OCI-LY1 (cell line): ENCODE measurements around the gene CNPY2.

Source experiments
- H2AFZ ChIP-seq: fragments of 200-600 bp; sonication (generic), shearing (Covaris generic); 2 replicates; pipeline ENCODE4 v1.6.0; 2014; ENCODE audit warnings: antibody characterized with exemption, mild to moderate bottlenecking, low read length
- H3F3A ChIP-seq: fragments of 200-600 bp; sonication (generic), shearing (Covaris generic); 2 replicates; pipeline ENCODE4 v1.6.0; 2014; ENCODE audit warnings: mild to moderate bottlenecking, antibody characterized with exemption, low read length, moderate library complexity; ENCODE audit not compliant: insufficient read depth
- H3K27ac ChIP-seq: fragments of 200-600 bp; sonication (generic); 2 replicates; pipeline ENCODE4 v1.5.1; 2014; ENCODE audit warnings: low read length, mixed run types, mild to moderate bottlenecking, low read depth; ENCODE audit not compliant: poor library complexity, severe bottlenecking
- H3K27me3 ChIP-seq: fragments of 200-600 bp; sonication (generic); 2 replicates; pipeline ENCODE4 v1.6.0; 2014; ENCODE audit warnings: antibody characterized with exemption, mild to moderate bottlenecking, low read length, moderate library complexity; ENCODE audit not compliant: insufficient read depth
- H3K36me3 ChIP-seq: fragments of 200-600 bp; sonication (generic); 2 replicates; pipeline ENCODE4 v1.6.1; 2014; ENCODE audit warnings: mild to moderate bottlenecking, antibody characterized with exemption, low read length, moderate library complexity, mixed read lengths; ENCODE audit not compliant: insufficient read depth
- H3K4me1 ChIP-seq: fragments of 200-600 bp; sonication (generic); 2 replicates; pipeline ENCODE4 v1.5.1; 2014; ENCODE audit warnings: mild to moderate bottlenecking, low read length, moderate library complexity; ENCODE audit not compliant: insufficient read depth, severe bottlenecking
- H3K4me2 ChIP-seq: fragments of 200-600 bp; sonication (generic), shearing (Covaris generic); 2 replicates; pipeline ENCODE4 v1.6.1; 2014; ENCODE audit warnings: low read length
- H3K4me3 ChIP-seq: fragments of 200-600 bp; sonication (generic); 2 replicates; pipeline ENCODE4 v1.5.1; 2014; ENCODE audit warnings: low read length, low read depth, mild to moderate bottlenecking, mixed read lengths; ENCODE audit not compliant: poor library complexity, severe bottlenecking
- H3K79me2 ChIP-seq: fragments of 200-600 bp; shearing (Covaris generic); 2 replicates; pipeline ENCODE4 v1.6.1; 2016; ENCODE audit warnings: mixed run types, low read length, mixed read lengths; ENCODE audit not compliant: insufficient read depth
- H3K9ac ChIP-seq: fragments of 200-600 bp; sonication (generic), shearing (Covaris generic); 2 replicates; pipeline ENCODE4 v1.6.1; 2014; ENCODE audit warnings: mild to moderate bottlenecking, low read length, mixed read lengths
- H3K9me2 ChIP-seq: fragments of 200-600 bp; sonication (generic), shearing (Covaris generic); 2 replicates; pipeline ENCODE4 v1.6.1; 2014; ENCODE audit warnings: low read depth, mild to moderate bottlenecking, low read length, mixed read lengths
- H3K9me3 ChIP-seq: fragments of 200-600 bp; shearing (Covaris generic); 2 replicates; pipeline ENCODE4 v1.6.1; 2014; ENCODE audit warnings: low read length, mixed read lengths
- H4K20me1 ChIP-seq: fragments of 200-600 bp; sonication (generic), shearing (Covaris generic); 2 replicates; pipeline ENCODE4 v1.6.0; 2016; ENCODE audit warnings: mild to moderate bottlenecking, low read length; ENCODE audit not compliant: insufficient read depth
- EZH2 ChIP-seq: fragments of 200-600 bp; sonication (generic), shearing (Covaris generic); IDR thresholded peaks from 2 replicates; pipeline ENCODE4 v1.8.0; 2017; ENCODE audit warnings: borderline replicate concordance, mixed run types, mild to moderate bottlenecking, antibody characterized with exemption, low read length, moderate library complexity, mixed read lengths
- TF ChIP-seq, protein P1 (sequence below): fragments of 200-600 bp; sonication (generic), shearing (Covaris generic); IDR thresholded peaks from 2 replicates; pipeline ENCODE4 v1.5.1; 2017; ENCODE audit warnings: mild to moderate bottlenecking, antibody characterized with exemption, low read length, moderate library complexity, mixed read lengths

Gene CNPY2

DNA sequence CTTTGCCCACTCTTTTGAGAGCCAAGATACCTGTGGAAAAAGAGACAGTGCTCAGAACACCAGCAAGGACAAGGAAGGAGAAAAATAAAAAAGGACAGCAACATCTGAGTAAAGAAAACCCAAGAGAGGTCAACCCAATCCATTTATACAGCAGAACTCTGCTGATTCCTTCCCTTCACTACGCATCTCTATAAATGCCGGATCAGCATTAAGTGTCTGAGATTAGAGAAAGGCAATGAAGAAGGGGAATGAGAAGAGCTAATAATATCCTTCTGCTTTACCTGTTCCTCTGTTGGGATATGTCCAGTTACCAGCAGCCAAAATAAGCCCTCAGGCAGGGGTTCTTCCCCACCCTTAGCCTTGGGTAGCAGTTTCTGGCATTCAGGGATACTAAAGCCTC, 33.2 kb downstream of the CNPY2 start:
- Histone ChIP-seq H2AFZ (no peak overlapping the region), H3K9ac (no peak overlapping the region), H3F3A (no peaks in the 10 kb centered on the region), H3K4me2 (no peak overlapping the region), H3K9me3 (no peaks in the 10 kb centered on the region), H3K27ac (no peak overlapping the region), H3K4me3 (no peak overlapping the region), H3K36me3 (peaks cover 90% of the 10 kb centered on the region), H3K4me1 (no peaks in the 10 kb centered on the region), H3K27me3 (no peaks in the 10 kb centered on the region), H3K9me2 (no peaks in the 10 kb centered on the region), H3K79me2 (no peaks in the 10 kb centered on the region), H4K20me1 (no peaks in the 10 kb centered on the region)
- TF ChIP-seq EZH2, result no peak
- TF ChIP-seq, protein P1, sequence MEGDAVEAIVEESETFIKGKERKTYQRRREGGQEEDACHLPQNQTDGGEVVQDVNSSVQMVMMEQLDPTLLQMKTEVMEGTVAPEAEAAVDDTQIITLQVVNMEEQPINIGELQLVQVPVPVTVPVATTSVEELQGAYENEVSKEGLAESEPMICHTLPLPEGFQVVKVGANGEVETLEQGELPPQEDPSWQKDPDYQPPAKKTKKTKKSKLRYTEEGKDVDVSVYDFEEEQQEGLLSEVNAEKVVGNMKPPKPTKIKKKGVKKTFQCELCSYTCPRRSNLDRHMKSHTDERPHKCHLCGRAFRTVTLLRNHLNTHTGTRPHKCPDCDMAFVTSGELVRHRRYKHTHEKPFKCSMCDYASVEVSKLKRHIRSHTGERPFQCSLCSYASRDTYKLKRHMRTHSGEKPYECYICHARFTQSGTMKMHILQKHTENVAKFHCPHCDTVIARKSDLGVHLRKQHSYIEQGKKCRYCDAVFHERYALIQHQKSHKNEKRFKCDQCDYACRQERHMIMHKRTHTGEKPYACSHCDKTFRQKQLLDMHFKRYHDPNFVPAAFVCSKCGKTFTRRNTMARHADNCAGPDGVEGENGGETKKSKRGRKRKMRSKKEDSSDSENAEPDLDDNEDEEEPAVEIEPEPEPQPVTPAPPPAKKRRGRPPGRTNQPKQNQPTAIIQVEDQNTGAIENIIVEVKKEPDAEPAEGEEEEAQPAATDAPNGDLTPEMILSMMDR, result no peak

DNA sequence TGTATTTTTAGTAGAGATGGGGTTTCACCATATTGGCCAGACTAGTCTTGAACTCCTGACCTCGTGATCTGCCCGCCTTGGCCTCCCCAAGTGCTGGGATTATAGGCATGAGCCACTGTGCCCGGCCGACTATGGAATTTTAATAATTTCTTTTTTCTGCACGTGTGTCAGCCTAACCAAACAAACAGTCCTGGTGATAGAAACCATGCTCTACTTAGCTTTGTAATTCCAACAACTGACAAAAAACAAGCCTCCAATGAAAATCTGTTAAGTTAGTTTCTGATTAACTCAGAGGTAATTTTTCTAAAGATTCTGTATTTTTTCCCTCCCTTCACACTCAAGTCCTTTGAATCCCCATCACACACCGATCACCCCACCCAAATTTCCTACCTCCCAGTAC, 33.8 kb downstream of the CNPY2 start:
- H3K9ac ChIP-seq, result no peak overlapping the region
- H3K9me2 ChIP-seq, result no peaks in the 10 kb centered on the region
- TF ChIP-seq, protein P1, result no peak
- no peak for TF ChIP-seq EZH2
- no peaks in the 10 kb centered on the region for H3F3A ChIP-seq
- no peaks in the 10 kb centered on the region for H3K4me1 ChIP-seq
- H4K20me1 ChIP-seq, result no peaks in the 10 kb centered on the region
- no peak overlapping the region for H3K4me3 ChIP-seq
- peaks cover 91% of the 10 kb centered on the region for H3K36me3 ChIP-seq
- no peak overlapping the region for H3K27ac ChIP-seq
- H3K4me2 ChIP-seq, result no peak overlapping the region
- no peaks in the 10 kb centered on the region for H3K27me3 ChIP-seq
- no peak overlapping the region for H2AFZ ChIP-seq
- no peaks in the 10 kb centered on the region for H3K9me3 ChIP-seq
- no peaks in the 10 kb centered on the region for H3K79me2 ChIP-seq

DNA sequence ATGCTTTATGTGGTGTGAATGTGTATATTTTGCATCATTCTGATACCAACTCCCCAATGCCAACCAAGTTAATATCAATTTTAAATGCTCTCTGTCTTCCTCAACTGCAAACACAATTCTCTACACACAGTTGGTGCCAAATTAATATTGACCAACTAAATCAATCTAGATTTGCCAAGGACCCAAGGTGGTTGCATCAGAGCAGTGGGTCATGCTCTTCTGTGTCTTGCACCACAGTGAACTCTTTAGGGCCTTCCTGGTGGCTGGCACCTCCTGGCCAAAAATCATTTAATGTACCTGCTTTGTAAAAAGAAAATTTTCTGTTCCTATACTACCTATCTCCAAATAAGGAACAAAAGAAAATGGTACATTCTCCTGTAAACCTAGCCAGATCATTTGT, 34.9 kb downstream of the CNPY2 start:
- Histone ChIP-seq H3K27me3 (no peaks in the 10 kb centered on the region), H3K9ac (no peak overlapping the region), H3K9me2 (no peaks in the 10 kb centered on the region), H3K4me3 (no peak overlapping the region), H3K27ac (no peak overlapping the region), H3F3A (no peaks in the 10 kb centered on the region), H3K36me3 (peaks cover 93% of the 10 kb centered on the region), H3K79me2 (no peaks in the 10 kb centered on the region), H2AFZ (no peak overlapping the region), H3K9me3 (no peaks in the 10 kb centered on the region), H3K4me2 (no peak overlapping the region), H3K4me1 (no peaks in the 10 kb centered on the region), H4K20me1 (no peaks in the 10 kb centered on the region)
- no peak for TF ChIP-seq EZH2
- TF ChIP-seq, protein P1, result no peak
